Measurements from ENCODE around the gene COL5A2.

Gene COL5A2

GRCh38 chr2:189088591-189089205 is 90.9 kb downstream of the COL5A2 start:
- ChIA-PET CTCF (no interaction called here), POLR2A (no interaction called here)
- no peak for DNase-seq (ENCODE audit: extremely low spot score)
- TF ChIP-seq CTCF (IDR thresholded peaks at IDR 0.05; ENCODE audit: control extremely low read depth, extremely low read depth, low read depth, missing control alignments) = no peak

- ChIA-PET POLR2A (no interaction called here), CTCF (interaction anchor here (5.9 kb wide), 1 partner anchor 7 kb away, joined by 33 read pairs; no protein-coding TSS in a partner anchor)
- TF ChIP-seq CTCF (IDR thresholded peaks at IDR 0.05; ENCODE audit: control extremely low read depth, extremely low read depth, low read depth, missing control alignments) = no peak
- DNase-seq (ENCODE audit: extremely low spot score) = no peak
These were observed 92.9 kb downstream of the COL5A2 start for GRCh38 chr2:189086710-189087109.

DNA sequence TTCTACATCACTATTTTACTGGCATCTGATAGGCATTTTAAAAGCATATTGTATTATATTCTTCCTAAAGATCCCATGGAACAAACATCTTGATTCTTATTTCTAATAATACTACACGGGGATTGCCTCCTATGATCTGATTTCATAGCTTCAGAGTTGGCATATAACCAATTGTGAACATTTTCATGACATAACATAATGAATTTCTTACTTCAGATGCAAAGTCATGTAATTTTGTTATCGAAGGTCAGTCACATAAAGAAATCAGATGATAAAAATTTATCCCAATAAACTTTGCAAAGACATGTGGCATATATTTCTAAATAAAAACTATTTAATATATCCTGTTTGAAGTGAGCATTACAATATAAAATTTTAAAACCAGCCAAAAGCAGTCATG is 93.3 kb downstream of the COL5A2 start:
- CTCF ChIA-PET = interaction anchor here (1.4 to 5.9 kb wide), 2 partner anchors 8 to 317 kb away, joined by 3 to 33 read pairs; no protein-coding TSS in a partner anchor
- POLR2A ChIA-PET = no interaction called here
- TF ChIP-seq CTCF (IDR thresholded peaks at IDR 0.05; ENCODE audit: control extremely low read depth, extremely low read depth, low read depth, missing control alignments) = no peak
- no peak for DNase-seq (ENCODE audit: extremely low spot score)

- no peak for TF ChIP-seq CTCF (IDR thresholded peaks at IDR 0.05; ENCODE audit: control extremely low read depth, extremely low read depth, low read depth, missing control alignments)
- CTCF ChIA-PET = interaction anchor here (5.9 kb wide), 1 partner anchor 10 kb away, joined by 33 read pairs; no protein-coding TSS in a partner anchor
- no peak for DNase-seq (ENCODE audit: extremely low spot score)
- POLR2A ChIA-PET = no interaction called here
These were observed 96.0 kb downstream of the COL5A2 start for GRCh38 chr2:189083606-189084005.

DNA sequence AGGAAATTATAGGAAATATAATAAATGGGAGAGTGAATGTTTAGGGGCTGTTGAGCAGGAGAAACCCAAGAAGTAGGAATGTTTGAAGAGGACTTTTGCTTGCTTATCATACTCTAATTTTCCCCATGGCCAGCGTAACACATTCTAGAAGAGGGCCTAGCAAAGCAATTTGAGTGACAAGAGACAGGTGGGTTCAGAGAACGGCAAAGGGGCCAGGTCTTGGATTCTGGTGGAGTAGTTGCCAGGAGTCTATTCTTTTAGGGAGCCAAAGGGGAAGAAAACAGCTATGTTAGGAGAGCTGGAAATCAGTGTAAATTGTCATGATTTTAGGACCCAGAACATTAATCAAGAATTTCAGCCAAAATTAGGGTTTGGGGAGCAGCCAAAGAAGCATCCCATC is 96.5 kb downstream of the COL5A2 start:
- no peak for TF ChIP-seq CTCF (IDR thresholded peaks at IDR 0.05; ENCODE audit: control extremely low read depth, extremely low read depth, low read depth, missing control alignments)
- ChIA-PET CTCF (interaction anchor here (5.9 kb wide), 1 partner anchor 11 kb away, joined by 33 read pairs; no protein-coding TSS in a partner anchor), POLR2A (no interaction called here)
- DNase-seq (ENCODE audit: extremely low spot score) = no peak

- POLR2A ChIA-PET = interaction anchor here (0.6 kb wide), 1 partner anchor 739 kb away, joined by 4 read pairs; no protein-coding TSS in a partner anchor
- no peak for TF ChIP-seq CTCF (IDR thresholded peaks at IDR 0.05; ENCODE audit: control extremely low read depth, extremely low read depth, low read depth, missing control alignments)
- DNase-seq (ENCODE audit: extremely low spot score) = no peak
- CTCF ChIA-PET = interaction anchor here (5.9 kb wide), 1 partner anchor 11 kb away, joined by 33 read pairs; no protein-coding TSS in a partner anchor
These were observed 97.1 kb downstream of the COL5A2 start for GRCh38 chr2:189082376-189082975.

Data from GM10248 (cell line).